Measurements from ENCODE around the gene CCDC69.

- TF ChIP-seq CTCF (IDR thresholded peaks at IDR 0.05 in 2 of 3, conservative IDR thresholded peaks at IDR 0.05 in 1 of 3; ENCODE audit: control insufficient read depth in 2 of 3, extremely low read depth in 1 of 3, insufficient read depth in 1 of 3, low read depth in 3 of 3, low read length in 3 of 3) (no peak), GABPA (IDR thresholded peaks at IDR 0.05; ENCODE audit: low read depth) (no peak), NFYA (IDR thresholded peaks at IDR 0.05; ENCODE audit: borderline replicate concordance, low read depth, low read length) (no peak), CREM (IDR thresholded peaks at IDR 0.05; ENCODE audit: low read depth) (no peak), RAD21 (IDR thresholded peaks at IDR 0.05; ENCODE audit: insufficient read depth, low read depth, low read length) (no peak), POLR2A (IDR thresholded peaks at IDR 0.05; ENCODE audit: low read depth, low read length) (peak; percentile 67), PAX8 (IDR thresholded peaks at IDR 0.05) (no peak), BRCA1 (IDR thresholded peaks at IDR 0.05; ENCODE audit: low read depth, low read length) (no peak), SP1 (IDR thresholded peaks at IDR 0.05; ENCODE audit: low read depth, low read length) (no peak), ETV6 (conservative IDR thresholded peaks at IDR 0.05 in 1 of 2, IDR thresholded peaks at IDR 0.05 in 1 of 2; ENCODE audit: borderline replicate concordance in 1 of 2, low read depth in 1 of 2) (no peak), PAX5 (IDR thresholded peaks at IDR 0.05; ENCODE audit: borderline replicate concordance, low read depth, low read length) (no peak), MYC (IDR thresholded peaks at IDR 0.05; ENCODE audit: insufficient read depth, insufficient read length, insufficient replicate concordance, low read length, severe bottlenecking) (no peak), CHD2 (IDR thresholded peaks at IDR 0.05; ENCODE audit: borderline replicate concordance, low read depth, low read length) (no peak)
Observed at GRCh38 chr5:151180291-151180690, 43.6 kb downstream of the CCDC69 start.

Measured in GM12878 (cell line).